ENCODE measurements around the gene SHISAL2A.

SHISAL2A gene

GRCh38 chr1:52632732-52633290 is at the start of gene SHISAL2A:
Gene SHISAL2A, plus strand, starts transcription at chr1:52633168. Its CDS starts 326 bp downstream, at chr1:52633494.
- Histone ChIP-seq H3K9me3 (ENCODE audit: control insufficient read depth, low read length) (peaks cover 5% of the 10 kb centered on the region), H3K36me3 (ENCODE audit: control insufficient read depth, insufficient read depth, low read length, severe bottlenecking) (no peaks in the 10 kb centered on the region), H3K4me3 (ENCODE audit: low read length) (no peak within 1 kb of the TSS), H3K4me1 (ENCODE audit: control insufficient read depth, insufficient read depth, low read length) (no peaks in the 10 kb centered on the region), H3K27me3 (replicated peaks; ENCODE audit: control insufficient read depth, insufficient read depth, low read length) (peaks cover 47% of the 10 kb centered on the region), H3K9ac (ENCODE audit: low read length) (no peak within 1 kb of the TSS)
- no peak for DNase-seq (ENCODE audit: low read depth)

- Histone ChIP-seq H3K27me3 (replicated peaks; ENCODE audit: control insufficient read depth, insufficient read depth, low read length) (peaks cover 20% of the 10 kb centered on the region), H3K9ac (ENCODE audit: low read length) (no peak overlapping the region), H3K4me1 (ENCODE audit: control insufficient read depth, insufficient read depth, low read length) (no peaks in the 10 kb centered on the region), H3K9me3 (ENCODE audit: control insufficient read depth, low read length) (no peaks in the 10 kb centered on the region), H3K4me3 (ENCODE audit: low read length) (no peak overlapping the region), H3K36me3 (ENCODE audit: control insufficient read depth, insufficient read depth, low read length, severe bottlenecking) (no peaks in the 10 kb centered on the region)
- no peak for DNase-seq (ENCODE audit: low read depth)
These were observed 47.5 kb upstream of the SHISAL2A start for GRCh38 chr1:52585474-52585873.

GRCh38 chr1:52588027-52588426 is 44.9 kb upstream of the SHISAL2A start:
- Histone ChIP-seq H3K4me1 (ENCODE audit: control insufficient read depth, insufficient read depth, low read length) (no peaks in the 10 kb centered on the region), H3K9ac (ENCODE audit: low read length) (no peak overlapping the region), H3K4me3 (ENCODE audit: low read length) (no peak overlapping the region), H3K27me3 (replicated peaks; ENCODE audit: control insufficient read depth, insufficient read depth, low read length) (peaks cover 20% of the 10 kb centered on the region), H3K9me3 (ENCODE audit: control insufficient read depth, low read length) (no peaks in the 10 kb centered on the region), H3K36me3 (ENCODE audit: control insufficient read depth, insufficient read depth, low read length, severe bottlenecking) (no peaks in the 10 kb centered on the region)
- no peak for DNase-seq (ENCODE audit: low read depth)

- no peak for DNase-seq (ENCODE audit: low read depth)
- Histone ChIP-seq H3K9me3 (ENCODE audit: control insufficient read depth, low read length) (no peaks in the 10 kb centered on the region), H3K27me3 (replicated peaks; ENCODE audit: control insufficient read depth, insufficient read depth, low read length) (peaks cover 20% of the 10 kb centered on the region), H3K4me1 (ENCODE audit: control insufficient read depth, insufficient read depth, low read length) (no peaks in the 10 kb centered on the region), H3K4me3 (ENCODE audit: low read length) (no peak overlapping the region), H3K9ac (ENCODE audit: low read length) (no peak overlapping the region), H3K36me3 (ENCODE audit: control insufficient read depth, insufficient read depth, low read length, severe bottlenecking) (no peaks in the 10 kb centered on the region)
These were observed 44.4 kb upstream of the SHISAL2A start for GRCh38 chr1:52588535-52588934.

GRCh38 chr1:52590266-52590665 is 42.7 kb upstream of the SHISAL2A start:
- H3K27me3 ChIP-seq (replicated peaks; ENCODE audit: control insufficient read depth, insufficient read depth, low read length) = peaks cover 17% of the 10 kb centered on the region
- H3K4me1 ChIP-seq (ENCODE audit: control insufficient read depth, insufficient read depth, low read length) = no peaks in the 10 kb centered on the region
- no peak overlapping the region for H3K4me3 ChIP-seq (ENCODE audit: low read length)
- H3K36me3 ChIP-seq (ENCODE audit: control insufficient read depth, insufficient read depth, low read length, severe bottlenecking) = no peaks in the 10 kb centered on the region
- H3K9ac ChIP-seq (ENCODE audit: low read length) = no peak overlapping the region
- DNase-seq (ENCODE audit: low read depth) = no peak
- H3K9me3 ChIP-seq (ENCODE audit: control insufficient read depth, low read length) = no peaks in the 10 kb centered on the region

- H3K9me3 ChIP-seq (ENCODE audit: control insufficient read depth, low read length) = no peaks in the 10 kb centered on the region
- H3K36me3 ChIP-seq (ENCODE audit: control insufficient read depth, insufficient read depth, low read length, severe bottlenecking) = no peaks in the 10 kb centered on the region
- no peaks in the 10 kb centered on the region for H3K4me1 ChIP-seq (ENCODE audit: control insufficient read depth, insufficient read depth, low read length)
- DNase-seq (ENCODE audit: low read depth) = no peak
- H3K27me3 ChIP-seq (replicated peaks; ENCODE audit: control insufficient read depth, insufficient read depth, low read length) = peaks cover 17% of the 10 kb centered on the region
- no peak overlapping the region for H3K4me3 ChIP-seq (ENCODE audit: low read length)
- no peak overlapping the region for H3K9ac ChIP-seq (ENCODE audit: low read length)
These were observed 40.2 kb upstream of the SHISAL2A start for GRCh38 chr1:52592637-52593323.

GRCh38 chr1:52593495-52593894 is 39.5 kb upstream of the SHISAL2A start:
- no peaks in the 10 kb centered on the region for H3K36me3 ChIP-seq (ENCODE audit: control insufficient read depth, insufficient read depth, low read length, severe bottlenecking)
- H3K27me3 ChIP-seq (replicated peaks; ENCODE audit: control insufficient read depth, insufficient read depth, low read length) = peaks cover 17% of the 10 kb centered on the region
- DNase-seq (ENCODE audit: low read depth) = peak; percentile 55
- no peak overlapping the region for H3K9ac ChIP-seq (ENCODE audit: low read length)
- no peak overlapping the region for H3K4me3 ChIP-seq (ENCODE audit: low read length)
- no peaks in the 10 kb centered on the region for H3K4me1 ChIP-seq (ENCODE audit: control insufficient read depth, insufficient read depth, low read length)
- H3K9me3 ChIP-seq (ENCODE audit: control insufficient read depth, low read length) = no peaks in the 10 kb centered on the region

- no peak for DNase-seq (ENCODE audit: low read depth)
- Histone ChIP-seq H3K9me3 (ENCODE audit: control insufficient read depth, low read length) (no peaks in the 10 kb centered on the region), H3K9ac (ENCODE audit: low read length) (no peak overlapping the region), H3K27me3 (replicated peaks; ENCODE audit: control insufficient read depth, insufficient read depth, low read length) (peaks cover 7% of the 10 kb centered on the region), H3K4me3 (ENCODE audit: low read length) (no peak overlapping the region), H3K4me1 (ENCODE audit: control insufficient read depth, insufficient read depth, low read length) (no peaks in the 10 kb centered on the region), H3K36me3 (ENCODE audit: control insufficient read depth, insufficient read depth, low read length, severe bottlenecking) (no peaks in the 10 kb centered on the region)
These were observed 37.9 kb upstream of the SHISAL2A start for GRCh38 chr1:52595061-52595460.

GRCh38 chr1:52597912-52598311 is 35.1 kb upstream of the SHISAL2A start:
- Histone ChIP-seq H3K36me3 (ENCODE audit: control insufficient read depth, insufficient read depth, low read length, severe bottlenecking) (no peaks in the 10 kb centered on the region), H3K4me1 (ENCODE audit: control insufficient read depth, insufficient read depth, low read length) (peaks cover 15% of the 10 kb centered on the region), H3K4me3 (ENCODE audit: low read length) (no peak overlapping the region), H3K9ac (ENCODE audit: low read length) (no peak overlapping the region), H3K9me3 (ENCODE audit: control insufficient read depth, low read length) (no peaks in the 10 kb centered on the region), H3K27me3 (replicated peaks; ENCODE audit: control insufficient read depth, insufficient read depth, low read length) (peaks cover 7% of the 10 kb centered on the region)
- DNase-seq (ENCODE audit: low read depth) = no peak

- no peaks in the 10 kb centered on the region for H3K9me3 ChIP-seq (ENCODE audit: control insufficient read depth, low read length)
- H3K4me3 ChIP-seq (ENCODE audit: low read length) = no peak overlapping the region
- H3K4me1 ChIP-seq (ENCODE audit: control insufficient read depth, insufficient read depth, low read length) = peaks cover 18% of the 10 kb centered on the region
- H3K9ac ChIP-seq (ENCODE audit: low read length) = no peak overlapping the region
- H3K36me3 ChIP-seq (ENCODE audit: control insufficient read depth, insufficient read depth, low read length, severe bottlenecking) = no peaks in the 10 kb centered on the region
- peaks cover 7% of the 10 kb centered on the region for H3K27me3 ChIP-seq (replicated peaks; ENCODE audit: control insufficient read depth, insufficient read depth, low read length)
- DNase-seq (ENCODE audit: low read depth) = no peak
These were observed 34.2 kb upstream of the SHISAL2A start for GRCh38 chr1:52598729-52599128.

- peaks cover 7% of the 10 kb centered on the region for H3K27me3 ChIP-seq (replicated peaks; ENCODE audit: control insufficient read depth, insufficient read depth, low read length)
- H3K4me3 ChIP-seq (ENCODE audit: low read length) = no peak overlapping the region
- H3K9me3 ChIP-seq (ENCODE audit: control insufficient read depth, low read length) = no peaks in the 10 kb centered on the region
- no peak overlapping the region for H3K9ac ChIP-seq (ENCODE audit: low read length)
- DNase-seq (ENCODE audit: low read depth) = no peak
- peaks cover 23% of the 10 kb centered on the region for H3K4me1 ChIP-seq (ENCODE audit: control insufficient read depth, insufficient read depth, low read length)
- no peaks in the 10 kb centered on the region for H3K36me3 ChIP-seq (ENCODE audit: control insufficient read depth, insufficient read depth, low read length, severe bottlenecking)
These were observed 33.7 kb upstream of the SHISAL2A start for GRCh38 chr1:52599236-52599635.

Data from adipocyte (in vitro differentiated cells).